HepG2 (cell line): ENCODE measurements around the gene SLC27A2. TPM values are rescaled to one million over a fixed set of nuclear protein-coding genes. Genes with fewer than 3 reads are reported as not detected.

Source experiments
- ATAC-seq: fragments of 200-7000 bp; cut with Tn5 transposase; 3 replicates; pipeline ENCODE4 v1.9.1; 2020; ENCODE audit warnings: mild to moderate bottlenecking, moderate library complexity
- BruUV-seq: library from RNA; stranded (reverse); fragments of 400-500 nt; replicated peaks from 2 replicates; lab custom pipeline; 2021; lab: Mats Ljungman, UMichigan
- CTCF ChIA-PET: fragments of 300-600 bp; formaldehyde crosslinking; extraction: SDS; loops from one replicate; lab custom pipeline; 2021; ENCODE audit warnings: low total read pairs, inconsistent platforms, low intra/inter-chr PET ratio; lab: Yijun Ruan, JAX
- POLR2A ChIA-PET: fragments of 350-600 bp; sonication (Branson Sonifier 250); formaldehyde crosslinking; loops from one replicate; lab custom pipeline; 2020; ENCODE audit warnings: antibody characterized with exemption, inconsistent platforms; lab: Yijun Ruan, JAX
- DNase-seq: peaks from one replicate; pipeline ENCODE4 v3.0.0-alpha.2; 2015; ENCODE audit warnings: low spot score
- FAIRE-seq: peaks from 3 replicates; lab custom pipeline; 2011; peaks lifted over from hg19 to GRCh38; lab: Jason Lieb, UNC
- H2AFZ ChIP-seq: one replicate; pipeline ENCODE4 v1.6.1; 2011; ENCODE audit warnings: low read length, inconsistent platforms
- H3K27ac ChIP-seq: fragments of 300-600 bp; 3 replicates; pipeline ENCODE4 v1.8.0; 2011; ENCODE audit warnings: mixed run types, mild to moderate bottlenecking, mixed read lengths, low read length, inconsistent platforms; ENCODE audit not compliant: insufficient read depth; ENCODE audit errors: extremely low read length
- H3K27me3 ChIP-seq, 2 experiments: fragments of 200-600 bp in 1 of 2; 2 replicates in 1 of 2; 3 replicates in 1 of 2; pipeline versions ENCODE4 v1.6.0 to v1.8.0; 2011; ENCODE audit warnings: low read length in 2 of 2, mild to moderate bottlenecking in 2 of 2, moderate library complexity in 2 of 2, inconsistent platforms in 1 of 2; ENCODE audit not compliant: insufficient read depth in 2 of 2, control insufficient read depth in 1 of 2
- H3K36me3 ChIP-seq, 2 experiments: fragments of 200-600 bp in 1 of 2; replicated peaks in 1 of 2; 2 replicates in 1 of 2; 3 replicates in 1 of 2; pipeline versions ENCODE4 v1.5.1 to v1.8.0; 2011; ENCODE audit warnings: low read length in 2 of 2, inconsistent platforms in 1 of 2; ENCODE audit not compliant: insufficient read depth in 2 of 2, control insufficient read depth in 1 of 2
- H3K4me1 ChIP-seq: 2 replicates; pipeline ENCODE4 v1.5.1; 2012; ENCODE audit warnings: low read length, inconsistent platforms; ENCODE audit not compliant: insufficient read depth
- H3K4me2 ChIP-seq: 2 replicates; pipeline ENCODE4 v1.6.0; 2011; ENCODE audit warnings: low read depth, low read length, inconsistent platforms
- H3K4me3 ChIP-seq, 3 experiments: fragments of 200-600 bp in 1 of 3; sonication (generic), shearing (Covaris generic) in 1 of 3; replicated peaks in 1 of 3; 2 replicates each; pipeline ENCODE4 v1.5.1; 2011 to 2016; ENCODE audit warnings: low read length in 3 of 3, inconsistent platforms in 2 of 3, low read depth in 2 of 3, mild to moderate bottlenecking in 2 of 3, control low read depth in 1 of 3, mixed read lengths in 1 of 3; ENCODE audit not compliant: insufficient read depth in 1 of 3
- H3K79me2 ChIP-seq: one replicate; pipeline ENCODE4 v1.6.1; 2011; ENCODE audit warnings: low read length, inconsistent platforms; ENCODE audit not compliant: insufficient read depth
- H3K9ac ChIP-seq: 2 replicates; pipeline ENCODE4 v1.6.0; 2011; ENCODE audit warnings: mild to moderate bottlenecking, low read depth, low read length, inconsistent platforms; ENCODE audit not compliant: insufficient read depth
- H3K9me3 ChIP-seq: 2 replicates; pipeline ENCODE4 v1.5.1; 2012; ENCODE audit warnings: mild to moderate bottlenecking, low read length
- H4K20me1 ChIP-seq: 2 replicates; pipeline ENCODE4 v1.6.0; 2011; ENCODE audit warnings: inconsistent platforms, mild to moderate bottlenecking, low read length, moderate library complexity; ENCODE audit not compliant: insufficient read depth
- ARNT2 ChIP-seq: sonication (generic); formaldehyde crosslinking; IDR thresholded peaks from 2 replicates; pipeline ENCODE4 v1.8.0; 2022; ENCODE audit warnings: mild to moderate bottlenecking, low read depth, missing genetic modification reagents, moderate library complexity
- ATF3 ChIP-seq: sonication (generic); formaldehyde crosslinking; IDR thresholded peaks from 2 replicates; pipeline ENCODE4 v1.4.0; 2020; ENCODE audit warnings: missing genetic modification reagents
- CHCHD3 ChIP-seq: sonication (generic); formaldehyde crosslinking; IDR thresholded peaks from 2 replicates; pipeline ENCODE4 v1.8.0; 2022; ENCODE audit warnings: mild to moderate bottlenecking, missing genetic modification reagents, moderate library complexity
- DPF2 ChIP-seq: sonication (generic); formaldehyde crosslinking; IDR thresholded peaks from 2 replicates; pipeline ENCODE4 v1.4.0; 2020; ENCODE audit warnings: mild to moderate bottlenecking, low read depth, missing genetic modification reagents, borderline replicate concordance
- DZIP1 ChIP-seq: sonication (generic); formaldehyde crosslinking; IDR thresholded peaks from 2 replicates; pipeline ENCODE4 v1.5.0; 2020; ENCODE audit warnings: mild to moderate bottlenecking, missing genetic modification reagents
- ELF1 ChIP-seq: sonication (generic); formaldehyde crosslinking; IDR thresholded peaks from 2 replicates; pipeline ENCODE4 v1.4.0; 2020; ENCODE audit warnings: missing genetic modification reagents
- IRF9 ChIP-seq: sonication (generic); formaldehyde crosslinking; IDR thresholded peaks from 2 replicates; pipeline ENCODE4 v1.8.0; 2022; ENCODE audit warnings: missing genetic modification reagents, mild to moderate bottlenecking, borderline replicate concordance
- ISL2 ChIP-seq: sonication (generic); formaldehyde crosslinking; IDR thresholded peaks from 2 replicates; pipeline ENCODE4 v1.5.0; 2020; ENCODE audit warnings: missing genetic modification reagents
- MED8 ChIP-seq: sonication (generic); formaldehyde crosslinking; IDR thresholded peaks from 2 replicates; pipeline ENCODE4 v1.8.1; 2023; ENCODE audit warnings: mild to moderate bottlenecking, missing genetic modification reagents; ENCODE audit not compliant: insufficient replicate concordance
- MTERF4 ChIP-seq: sonication (generic); formaldehyde crosslinking; IDR thresholded peaks from 2 replicates; pipeline ENCODE4 v1.8.0; 2023; ENCODE audit warnings: mild to moderate bottlenecking, missing genetic modification reagents
- NR0B2 ChIP-seq: sonication (generic); formaldehyde crosslinking; IDR thresholded peaks from 2 replicates; pipeline ENCODE4 v1.4.0; 2020; ENCODE audit warnings: mild to moderate bottlenecking, missing genetic modification reagents
- SP140L ChIP-seq: sonication (generic); formaldehyde crosslinking; IDR thresholded peaks from 2 replicates; pipeline ENCODE4 v1.4.0; 2020; ENCODE audit warnings: missing genetic modification reagents, borderline replicate concordance
- TAF15 ChIP-seq: fragments of 200-400 bp; formaldehyde crosslinking; IDR thresholded peaks from one replicate; pipeline ENCODE4 v1.6.1; 2018; ENCODE audit warnings: mild to moderate bottlenecking, low read depth, low read length; ENCODE audit not compliant: poor library complexity, severe bottlenecking
- ZBTB8A ChIP-seq: sonication (generic); formaldehyde crosslinking; IDR thresholded peaks from 2 replicates; pipeline ENCODE4 v1.4.0; 2020; ENCODE audit warnings: mild to moderate bottlenecking, low read depth, missing genetic modification reagents, borderline replicate concordance
- ZNF724P ChIP-seq: sonication (generic); formaldehyde crosslinking; IDR thresholded peaks from 2 replicates; pipeline ENCODE4 v1.8.0; 2022; ENCODE audit warnings: missing genetic modification reagents, borderline replicate concordance
- ZNF790 ChIP-seq: sonication (generic); formaldehyde crosslinking; IDR thresholded peaks from 2 replicates; pipeline ENCODE4 v1.8.0; 2022; ENCODE audit warnings: missing genetic modification reagents, mild to moderate bottlenecking, borderline replicate concordance
- WGBS: methylation state at CpG from one replicate; pipeline ENCODE4 v1.1.6; 2017; ENCODE audit warnings: low lambda C conversion rate; 5-methylcytosine and 5-hydroxymethylcytosine counted together
- in situ Hi-C: cut with HindIII; loops from 2 replicates; pipeline ENCODE4 v1.10.0; 2017; ENCODE audit warnings: low pct_unique_long_range_greater_than_20kb; ENCODE audit not compliant: extremely low pct_ligation_motif_present
- intact Hi-C: fragments of 100-400 bp; cut with micrococcal nuclease; formaldehyde crosslinking; loops from one replicate; pipeline ENCODE4 v1.10.0; 2022; ENCODE audit not compliant: unreplicated experiment
- polyA plus RNA-seq, 8 experiments: library from polyadenylated mRNA; depleted of rRNA in 3 of 8; stranded (reverse) in 7 of 8; unstranded in 1 of 8; fragments of >200 nt; fragmentation: Illumina TruSeq in 4 of 8; extraction: Trizol in 4 of 8; gene quantifications; 2 replicates each; pipeline versions ENCODE4 v1.2.1 to v1.2.3, GENCODE V29; 2011 to 2016; ENCODE audit warnings: low read depth in 4 of 8, missing spikeins in 1 of 8, mixed read lengths in 1 of 8; ENCODE audit not compliant: insufficient read depth in 1 of 8
- total RNA-seq, 5 experiments: library from RNA; depleted of rRNA; stranded (reverse); fragments of >200 nt; fragmentation: Illumina TruSeq; extraction: Trizol; gene quantifications; 2 replicates each; pipeline ENCODE4 v1.2.3, GENCODE V29; 2016; ENCODE audit warnings: low read depth in 1 of 5

The SLC27A2 gene
- total and polyA plus RNA-seq, 2 of the 13 experiments (the other 11 are each of a cell fraction or from before 2014, with no cell fraction given), result 14.6 to 23.4 TPM

GRCh38 chr15:50151476-50151875, 30.5 kb upstream of the SLC27A2 start:
- no peaks in the 10 kb centered on the region for H3K27me3 ChIP-seq
- peaks cover 5% of the 10 kb centered on the region for H3K4me1 ChIP-seq
- WGBS, result 81% methylated on average over 2 of the region's 2 CpGs
- H3K9me3 ChIP-seq, result no peaks in the 10 kb centered on the region
- no peak overlapping the region for H2AFZ ChIP-seq
- no peak overlapping the region for H3K9ac ChIP-seq
- no peak overlapping the region for H3K4me3 ChIP-seq
- ATAC-seq, result no peak
- no peaks in the 10 kb centered on the region for H3K36me3 ChIP-seq
- H3K27ac ChIP-seq, result no peak overlapping the region
- no peaks in the 10 kb centered on the region for H3K79me2 ChIP-seq
- DNase-seq, result no peak
- CTCF ChIA-PET, result no interaction called here
- in situ Hi-C loops, result no loop called here
- no peaks in the 10 kb centered on the region for H4K20me1 ChIP-seq
- no TSS peak for BruUV-seq
- no peak overlapping the region for H3K4me2 ChIP-seq
- intact Hi-C loops, result no loop called here
- FAIRE-seq, result no peak
- POLR2A ChIA-PET, result no interaction called here
- TF ChIP-seq ISL2 (CRISPR knock-in tag) (no peak), MED8 (CRISPR knock-in tag) (no peak), ATF3 (CRISPR knock-in tag) (no peak), DZIP1 (CRISPR knock-in tag) (no peak), DPF2 (CRISPR knock-in tag) (no peak), TAF15 (no peak), ELF1 (CRISPR knock-in tag) (no peak), ZNF724P (no peak), NR0B2 (CRISPR knock-in tag) (no peak), SP140L (CRISPR knock-in tag) (no peak), MTERF4 (CRISPR knock-in tag) (no peak), ZNF790 (no peak), CHCHD3 (CRISPR knock-in tag) (no peak), IRF9 (CRISPR knock-in tag) (no peak), ZBTB8A (CRISPR knock-in tag) (no peak), ARNT2 (CRISPR knock-in tag) (no peak)
